NCI-H1092 (cell line): ENCODE data around the gene ICE2.

Source experiments
- DNase-seq: peaks from one replicate; lab custom pipeline; 2025; lab: John Stamatoyannopoulos, UW

The ICE2 gene

GRCh38 chr15:60478566-60479360, at the start of gene ICE2:
Gene ICE2, minus strand, starts transcription at chr15:60479142. Its CDS starts 1,165 bp downstream, at chr15:60477977.
- DNase-seq, result peak; percentile 90

GRCh38 chr15:60528530-60528929, 49.6 kb upstream of the ICE2 start:
- no peak for DNase-seq

- no peak for DNase-seq
Observed at GRCh38 chr15:60527456-60527855, 48.5 kb upstream of the ICE2 start.

GRCh38 chr15:60526127-60526616, 47.2 kb upstream of the ICE2 start:
- no peak for DNase-seq

GRCh38 chr15:60525341-60526039, 46.5 kb upstream of the ICE2 start:
- no peak for DNase-seq

- no peak for DNase-seq
Observed at GRCh38 chr15:60523056-60523455, 44.1 kb upstream of the ICE2 start.

- peak; percentile 27 for DNase-seq
Observed at GRCh38 chr15:60520825-60521368, 42.0 kb upstream of the ICE2 start.

GRCh38 chr15:60520013-60520824, 41.3 kb upstream of the ICE2 start:
- no peak for DNase-seq

- no peak for DNase-seq
Observed at GRCh38 chr15:60519218-60519617, 40.3 kb upstream of the ICE2 start.

GRCh38 chr15:60518511-60518910, 39.6 kb upstream of the ICE2 start:
- no peak for DNase-seq

- no peak for DNase-seq
Observed at GRCh38 chr15:60514261-60514881, 35.4 kb upstream of the ICE2 start.

GRCh38 chr15:60513676-60514075, 34.7 kb upstream of the ICE2 start:
- no peak for DNase-seq

GRCh38 chr15:60512937-60513336, 34.0 kb upstream of the ICE2 start:
- DNase-seq, result no peak

GRCh38 chr15:60511351-60512031, 32.5 kb upstream of the ICE2 start:
- no peak for DNase-seq

GRCh38 chr15:60510006-60510405, 31.1 kb upstream of the ICE2 start:
- DNase-seq, result no peak

GRCh38 chr15:60509470-60509869, 30.5 kb upstream of the ICE2 start:
- DNase-seq, result no peak

GRCh38 chr15:60508442-60508841, 29.5 kb upstream of the ICE2 start:
- DNase-seq, result no peak

GRCh38 chr15:60507596-60508424, 28.9 kb upstream of the ICE2 start:
- no peak for DNase-seq

- no peak for DNase-seq
Observed at GRCh38 chr15:60496853-60497252, 17.9 kb upstream of the ICE2 start.

GRCh38 chr15:60494108-60494507, 15.2 kb upstream of the ICE2 start:
- DNase-seq, result no peak
